Activated CD4-positive, CD25-positive, alpha-beta regulatory T cell (primary cell): Measurements from ENCODE around the gene DHRS13.

Source experiments
- DNase-seq, 4 experiments: peaks; one replicate each; lab custom pipeline; 2025; lab: John Stamatoyannopoulos, UW

Gene DHRS13, protein sequence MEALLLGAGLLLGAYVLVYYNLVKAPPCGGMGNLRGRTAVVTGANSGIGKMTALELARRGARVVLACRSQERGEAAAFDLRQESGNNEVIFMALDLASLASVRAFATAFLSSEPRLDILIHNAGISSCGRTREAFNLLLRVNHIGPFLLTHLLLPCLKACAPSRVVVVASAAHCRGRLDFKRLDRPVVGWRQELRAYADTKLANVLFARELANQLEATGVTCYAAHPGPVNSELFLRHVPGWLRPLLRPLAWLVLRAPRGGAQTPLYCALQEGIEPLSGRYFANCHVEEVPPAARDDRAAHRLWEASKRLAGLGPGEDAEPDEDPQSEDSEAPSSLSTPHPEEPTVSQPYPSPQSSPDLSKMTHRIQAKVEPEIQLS

GRCh38 chr17:28902819-28903545 is at the start of gene DHRS13:
Gene DHRS13, minus strand, starts transcription at chr17:28903079. Its CDS starts 135 bp downstream, at chr17:28902944.
- DNase-seq: peak; percentile 88 to 96 (median 94)

DNA sequence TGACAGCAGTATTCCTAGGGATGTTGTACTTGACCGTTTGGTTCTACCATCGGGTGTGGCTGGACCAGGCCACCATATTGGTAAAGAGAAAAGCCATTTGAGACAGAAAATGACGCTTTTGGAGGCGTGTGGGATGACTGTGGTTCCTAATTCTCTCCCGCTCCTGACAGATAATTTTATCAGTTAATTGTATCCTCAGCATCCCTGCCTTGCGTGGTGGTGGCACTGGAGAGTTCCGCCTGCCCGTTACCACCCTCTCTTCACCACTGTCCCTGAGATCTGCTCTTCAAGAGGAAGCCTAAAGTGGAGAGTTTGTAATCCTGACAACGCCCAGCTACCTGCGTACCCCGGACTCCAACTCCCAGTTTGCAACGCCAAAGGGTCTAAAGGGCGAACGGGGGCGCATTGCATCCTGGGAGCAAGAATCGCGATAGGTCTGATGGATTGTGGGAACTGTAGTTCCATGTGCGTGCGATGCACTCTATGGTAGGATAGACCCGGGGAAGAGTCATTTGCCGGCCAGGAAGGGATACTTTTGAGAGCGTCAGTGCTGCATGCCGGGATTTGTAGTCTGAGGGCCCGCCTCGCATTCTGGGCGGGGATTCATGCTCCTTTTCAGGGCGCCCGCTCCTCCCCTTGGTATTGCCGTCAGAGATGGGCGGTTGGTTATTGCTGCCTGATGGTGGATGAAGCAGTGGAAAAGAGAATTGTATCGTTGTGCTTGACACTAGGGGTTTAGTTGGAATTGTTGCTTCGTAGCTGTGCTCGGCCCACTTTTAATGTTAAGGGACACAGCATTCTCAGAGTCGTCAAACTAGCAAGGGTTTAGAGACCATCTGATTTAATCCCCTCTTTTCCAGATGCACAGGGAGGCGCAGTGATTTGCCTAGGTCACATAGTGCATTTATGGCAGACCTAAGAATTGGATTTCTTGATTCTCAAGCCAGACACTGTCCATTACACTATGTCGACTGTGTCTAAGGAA is 49.4 kb upstream of the DHRS13 start:
- peak; percentile 76 to 90 (median 90) for DNase-seq

- DNase-seq: peak; percentile 97 to 99 (median 98)
Measured at GRCh38 chr17:28951428-28951990, 48.6 kb upstream of the DHRS13 start, which contains the start of gene PHF12. Gene PHF12, minus strand, starts transcription at chr17:28951518. Its CDS starts 558 bp downstream, at chr17:28950960.

- no peak for DNase-seq
Measured at GRCh38 chr17:28950752-28951427, 48.0 kb upstream of the DHRS13 start.

DNA sequence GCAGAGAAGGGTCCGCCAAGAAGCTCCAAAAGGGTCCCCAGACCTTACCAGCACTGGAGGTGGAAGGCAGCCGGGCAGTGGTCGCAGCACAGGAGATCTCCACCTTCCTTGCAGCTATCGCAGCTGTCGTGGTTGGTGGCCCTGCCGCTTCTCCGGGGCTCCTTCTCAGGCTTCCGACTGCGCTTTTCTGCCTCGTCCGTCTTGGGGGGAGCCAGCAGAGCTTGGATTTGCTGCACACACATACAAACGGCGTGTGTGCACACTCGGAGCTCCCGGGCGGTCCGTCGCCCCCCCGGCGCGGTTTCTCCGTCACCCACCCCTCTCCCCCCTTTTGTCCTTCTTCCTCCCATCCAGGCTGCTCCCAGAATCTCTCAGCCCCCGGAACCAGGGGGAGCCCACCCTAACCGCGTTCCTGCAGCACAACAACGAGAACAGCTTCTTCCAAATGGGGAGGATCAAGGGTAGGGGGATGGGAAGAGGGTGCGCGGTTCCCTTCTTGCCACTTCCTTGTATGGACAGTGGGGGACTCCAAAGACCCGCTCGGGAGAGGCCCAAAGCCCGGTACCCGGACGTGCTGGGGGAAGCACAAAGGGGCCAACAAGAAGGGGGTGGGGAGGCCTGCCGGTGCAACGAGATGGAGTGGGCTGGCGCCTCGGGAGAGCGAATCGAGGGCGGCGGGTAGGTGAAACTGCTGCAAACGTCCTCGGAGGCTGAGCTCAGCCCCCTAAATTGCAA is 47.3 kb upstream of the DHRS13 start:
- peak; percentile 24 to 50 (median 35) for DNase-seq

GRCh38 chr17:28949185-28950016 is 46.5 kb upstream of the DHRS13 start:
- DNase-seq: peak in 3 of 4 experiments; percentile 21 to 40 (median 29)

DNA sequence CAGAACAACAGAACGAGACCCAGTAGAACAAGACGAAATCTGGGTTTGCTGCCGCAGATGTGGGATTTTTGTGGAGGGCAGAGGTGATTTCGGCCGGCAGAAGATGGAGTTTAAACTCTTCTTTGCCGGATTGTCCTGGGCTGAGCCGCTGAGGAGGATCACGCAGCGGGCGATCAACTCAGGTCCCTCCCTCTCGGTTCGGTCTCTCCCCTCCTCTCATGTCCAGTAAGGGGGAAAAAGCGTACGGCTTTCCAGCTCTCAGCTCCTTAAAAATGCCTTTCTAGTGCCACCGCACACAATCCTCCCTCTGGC is 46.0 kb upstream of the DHRS13 start:
- no peak for DNase-seq

DNA sequence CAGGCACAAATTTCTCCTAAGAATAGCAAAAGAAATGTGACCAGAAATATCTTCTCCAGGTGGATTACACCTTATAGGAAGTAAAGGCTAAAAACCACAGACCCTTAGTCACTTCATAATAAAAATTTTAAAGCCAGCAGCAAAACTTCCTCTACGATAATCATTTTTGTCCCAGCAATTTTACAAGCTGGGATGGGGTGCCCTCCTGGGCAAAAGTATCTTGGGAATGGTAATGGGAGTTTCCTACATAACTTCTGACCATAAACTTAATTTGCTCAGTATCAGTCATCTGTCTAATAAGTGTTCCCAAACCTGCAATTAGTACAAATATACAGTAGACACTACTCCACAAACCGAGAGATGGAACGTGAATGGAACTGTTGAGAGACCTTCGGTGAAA is 45.5 kb upstream of the DHRS13 start:
- no peak for DNase-seq

DNA sequence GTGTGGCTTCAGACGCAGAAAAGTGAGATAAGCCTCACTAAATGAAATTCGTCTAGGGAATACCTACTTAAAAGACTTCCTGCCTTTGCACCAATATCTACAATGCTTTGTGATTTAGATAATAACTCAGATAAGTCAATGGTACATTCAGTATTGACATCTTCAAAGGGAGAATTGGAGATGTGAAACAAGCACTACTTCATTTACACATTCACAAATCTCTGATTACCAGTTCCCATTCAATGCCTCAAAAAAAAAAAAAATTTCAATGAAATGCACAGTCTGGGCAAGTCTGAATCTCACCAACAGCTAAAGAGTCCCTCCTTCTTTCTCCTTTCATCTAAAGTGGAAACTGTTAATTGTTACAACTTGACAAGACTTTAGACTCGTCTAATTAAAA is 44.8 kb upstream of the DHRS13 start:
- no peak for DNase-seq

- no peak for DNase-seq
Measured at GRCh38 chr17:28946239-28946638, 43.4 kb upstream of the DHRS13 start.

DNA sequence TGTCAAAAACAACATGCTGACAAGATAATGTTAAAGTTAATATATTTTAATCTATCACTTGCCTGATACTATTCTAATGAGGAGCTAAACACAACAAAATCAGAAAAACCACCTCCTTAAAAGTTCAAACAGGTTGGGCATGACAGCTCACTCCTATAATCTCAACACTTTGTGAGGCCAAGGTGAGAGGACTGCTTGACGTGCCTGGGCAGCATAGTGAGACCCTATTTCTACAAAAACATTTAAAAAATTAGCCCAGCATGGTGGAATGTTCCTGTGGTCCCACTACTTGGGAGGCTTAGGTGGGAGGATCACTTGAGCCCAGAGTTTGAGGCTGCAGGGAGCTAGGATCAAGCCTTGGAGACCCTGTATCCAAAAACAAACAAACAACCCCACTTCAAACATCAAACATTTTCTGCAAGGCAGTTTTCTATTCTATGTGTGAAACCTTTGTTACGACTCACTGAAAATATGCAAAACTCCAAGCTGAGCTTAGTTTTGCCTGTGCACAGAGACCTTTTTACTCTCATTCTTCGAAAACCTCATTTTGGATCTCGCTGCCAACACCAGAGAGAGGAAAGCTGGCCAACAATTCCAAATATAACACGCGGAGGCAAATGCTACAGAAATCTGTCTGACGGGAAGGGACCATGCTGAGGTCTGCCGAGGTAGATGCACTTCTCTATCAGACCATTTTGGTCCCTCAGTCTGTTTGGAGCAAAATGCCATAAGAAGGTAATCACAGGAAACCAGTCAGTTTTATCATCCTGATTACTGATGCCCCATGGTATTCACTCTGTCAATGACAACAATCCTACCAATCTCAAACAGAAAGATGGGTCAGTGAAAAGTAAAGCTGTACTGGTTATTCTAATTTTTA is 42.2 kb upstream of the DHRS13 start:
- no peak for DNase-seq

DNA sequence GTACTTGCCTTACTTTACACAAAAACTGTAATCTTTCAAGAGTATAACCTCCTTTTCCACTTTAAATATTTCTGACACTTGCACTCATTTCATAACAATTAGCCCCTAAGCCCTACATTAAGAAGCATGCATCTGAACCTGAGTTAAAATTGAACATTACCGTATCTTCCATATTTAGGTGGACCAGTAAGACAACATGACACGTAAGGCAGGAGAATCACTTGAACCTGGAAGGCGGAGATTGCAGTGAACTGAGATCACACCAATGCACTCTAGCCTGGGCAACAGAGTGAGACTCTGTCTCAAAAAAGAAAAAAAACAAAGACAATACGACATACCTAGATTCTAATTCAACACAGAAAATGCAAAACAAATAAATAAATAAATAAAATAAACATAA is 41.5 kb upstream of the DHRS13 start:
- no peak for DNase-seq

DNA sequence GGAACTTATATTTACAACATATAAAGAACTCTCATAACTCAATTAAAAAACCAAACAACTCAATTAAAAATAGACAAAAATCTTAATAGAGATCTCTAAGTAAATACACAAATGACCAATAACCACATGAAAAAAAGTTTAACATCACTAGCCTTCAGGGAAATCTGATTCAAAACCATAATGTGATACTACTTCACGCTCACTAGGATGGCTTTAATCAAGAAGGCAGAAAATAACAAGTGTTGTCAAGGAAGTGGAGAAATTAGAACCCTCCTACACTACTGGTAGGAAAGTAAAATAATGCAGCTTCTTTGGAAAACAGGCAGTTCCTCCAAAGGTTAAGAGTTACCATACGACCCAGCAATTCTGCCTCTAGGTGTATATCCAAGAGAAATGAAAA is 40.0 kb upstream of the DHRS13 start:
- DNase-seq: no peak

GRCh38 chr17:28941251-28941650 is 38.4 kb upstream of the DHRS13 start:
- no peak for DNase-seq

GRCh38 chr17:28940675-28941074 is 37.8 kb upstream of the DHRS13 start:
- no peak for DNase-seq

- no peak for DNase-seq
Measured at GRCh38 chr17:28940142-28940541, 37.3 kb upstream of the DHRS13 start.

DNA sequence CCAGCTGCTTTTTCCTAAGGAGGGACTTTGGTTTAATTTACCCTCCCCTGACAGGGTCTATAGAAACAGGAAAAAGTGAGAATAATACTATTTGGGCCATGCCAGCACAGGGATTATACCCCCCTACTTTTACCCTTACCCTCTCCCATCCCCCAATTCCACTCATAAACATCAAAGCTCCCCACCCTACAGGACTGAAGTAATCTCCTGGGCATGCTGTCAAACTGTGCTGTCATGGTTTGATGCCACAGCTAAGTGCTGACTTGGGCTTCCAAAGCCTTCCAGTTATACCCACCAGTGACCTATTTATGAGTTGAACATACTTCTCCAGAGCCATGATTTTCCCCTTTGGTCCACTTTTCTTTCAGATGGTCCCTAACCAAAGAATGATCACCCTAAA is 35.7 kb upstream of the DHRS13 start:
- DNase-seq: no peak

DNA sequence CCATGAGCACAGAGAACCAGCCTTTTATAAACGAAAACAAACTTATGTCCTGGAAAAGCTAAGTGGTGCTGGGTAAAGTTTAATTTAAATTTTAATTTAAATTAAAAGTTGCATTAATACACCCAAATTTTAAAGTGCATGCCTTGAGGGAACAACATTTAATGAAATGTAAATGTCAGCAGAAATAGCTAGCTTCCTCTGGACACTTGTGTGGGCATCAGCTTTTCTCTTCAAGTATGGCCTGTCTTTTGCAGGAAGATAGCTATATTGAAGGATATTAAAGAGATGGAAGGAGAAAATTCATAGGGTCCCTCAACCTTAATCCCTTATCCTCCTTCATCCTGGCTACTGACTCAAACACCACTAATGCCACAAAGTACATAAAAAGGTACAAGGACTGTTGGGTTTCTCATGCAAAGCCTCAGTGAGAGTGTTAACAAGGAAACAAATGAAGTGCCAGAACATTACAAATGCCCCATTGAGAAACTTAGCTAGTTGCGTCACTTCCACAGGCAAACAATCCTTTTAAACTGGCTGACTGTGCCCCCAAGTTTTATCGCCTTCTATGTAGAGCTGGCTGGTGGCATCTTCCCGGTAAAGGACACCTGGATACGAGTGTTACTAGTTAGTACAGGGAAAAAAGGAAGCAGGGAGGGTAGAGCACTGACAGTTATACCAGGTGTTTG is 34.3 kb upstream of the DHRS13 start:
- DNase-seq: no peak
